ENCODE results near the gene ADCY5. TPM values are rescaled to one million over a fixed set of nuclear protein-coding genes. Genes with fewer than 3 reads are reported as not detected.

Gene ADCY5
- total RNA-seq, 6 experiments from 2014 or later: 0.09 to 0.95 (median 0.19) TPM

GRCh38 chr3:123397921-123398785 lies 50.7 kb downstream of the ADCY5 start:
- H3K36me3 Mint-ChIP-seq (ENCODE audit: low read depth): no peaks in the 10 kb centered on the region
- peaks cover 10% of the 10 kb centered on the region for H3K4me1 Mint-ChIP-seq (ENCODE audit: low read depth)
- H3K4me3 Mint-ChIP-seq: no peak overlapping the region
- no peak overlapping the region for H3K27ac Mint-ChIP-seq
- peaks cover 41% of the 10 kb centered on the region for H3K27me3 Mint-ChIP-seq (ENCODE audit: insufficient read depth)
- TF ChIP-seq, protein P1, sequence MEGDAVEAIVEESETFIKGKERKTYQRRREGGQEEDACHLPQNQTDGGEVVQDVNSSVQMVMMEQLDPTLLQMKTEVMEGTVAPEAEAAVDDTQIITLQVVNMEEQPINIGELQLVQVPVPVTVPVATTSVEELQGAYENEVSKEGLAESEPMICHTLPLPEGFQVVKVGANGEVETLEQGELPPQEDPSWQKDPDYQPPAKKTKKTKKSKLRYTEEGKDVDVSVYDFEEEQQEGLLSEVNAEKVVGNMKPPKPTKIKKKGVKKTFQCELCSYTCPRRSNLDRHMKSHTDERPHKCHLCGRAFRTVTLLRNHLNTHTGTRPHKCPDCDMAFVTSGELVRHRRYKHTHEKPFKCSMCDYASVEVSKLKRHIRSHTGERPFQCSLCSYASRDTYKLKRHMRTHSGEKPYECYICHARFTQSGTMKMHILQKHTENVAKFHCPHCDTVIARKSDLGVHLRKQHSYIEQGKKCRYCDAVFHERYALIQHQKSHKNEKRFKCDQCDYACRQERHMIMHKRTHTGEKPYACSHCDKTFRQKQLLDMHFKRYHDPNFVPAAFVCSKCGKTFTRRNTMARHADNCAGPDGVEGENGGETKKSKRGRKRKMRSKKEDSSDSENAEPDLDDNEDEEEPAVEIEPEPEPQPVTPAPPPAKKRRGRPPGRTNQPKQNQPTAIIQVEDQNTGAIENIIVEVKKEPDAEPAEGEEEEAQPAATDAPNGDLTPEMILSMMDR (IDR thresholded peaks at IDR 0.05): no peak
- H3K9me3 Mint-ChIP-seq: no peaks in the 10 kb centered on the region
- no peak for DNase-seq

GRCh38 chr3:123397050-123397590 lies 51.8 kb downstream of the ADCY5 start:
- Mint-ChIP-seq H3K27ac (no peak overlapping the region), H3K4me1 (ENCODE audit: low read depth) (peaks cover 10% of the 10 kb centered on the region), H3K9me3 (no peaks in the 10 kb centered on the region), H3K27me3 (ENCODE audit: insufficient read depth) (peaks cover 35% of the 10 kb centered on the region), H3K4me3 (no peak overlapping the region), H3K36me3 (ENCODE audit: low read depth) (no peaks in the 10 kb centered on the region)
- TF ChIP-seq, protein P1 (IDR thresholded peaks at IDR 0.05): no peak
- no peak for DNase-seq

- Mint-ChIP-seq H3K36me3 (ENCODE audit: low read depth) (no peaks in the 10 kb centered on the region), H3K27ac (no peak overlapping the region), H3K4me1 (ENCODE audit: low read depth) (peaks cover 14% of the 10 kb centered on the region), H3K9me3 (no peaks in the 10 kb centered on the region), H3K27me3 (ENCODE audit: insufficient read depth) (peaks cover 38% of the 10 kb centered on the region), H3K4me3 (no peak overlapping the region)
- TF ChIP-seq, protein P1 (IDR thresholded peaks at IDR 0.05): no peak
- DNase-seq: no peak
Observed at GRCh38 chr3:123396171-123397049, 52.5 kb downstream of the ADCY5 start.

DNA sequence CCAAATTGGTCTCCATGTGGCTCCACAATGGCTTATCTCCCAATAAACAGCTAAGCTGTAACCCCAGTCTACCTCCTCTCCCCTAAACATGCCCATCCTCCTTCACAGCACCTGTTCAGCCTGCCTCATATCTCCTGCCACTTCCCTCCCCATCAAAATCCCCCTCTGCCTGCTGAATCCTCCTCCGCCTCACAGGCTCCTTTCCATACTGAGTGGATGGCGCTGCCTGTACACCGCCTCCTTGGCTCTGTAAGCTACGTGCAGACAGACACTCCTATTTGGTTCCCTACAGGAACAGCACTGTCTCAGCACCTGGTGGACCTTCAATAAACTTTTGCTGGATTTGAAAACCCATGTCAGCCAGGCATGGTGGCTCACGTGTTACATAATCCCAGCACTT lies 53.7 kb downstream of the ADCY5 start:
- Mint-ChIP-seq H3K4me1 (ENCODE audit: low read depth) (peaks cover 19% of the 10 kb centered on the region), H3K27ac (no peak overlapping the region), H3K9me3 (no peaks in the 10 kb centered on the region), H3K4me3 (no peak overlapping the region), H3K36me3 (ENCODE audit: low read depth) (no peaks in the 10 kb centered on the region), H3K27me3 (ENCODE audit: insufficient read depth) (peaks cover 45% of the 10 kb centered on the region)
- DNase-seq: no peak
- TF ChIP-seq, protein P1 (IDR thresholded peaks at IDR 0.05): no peak

DNA sequence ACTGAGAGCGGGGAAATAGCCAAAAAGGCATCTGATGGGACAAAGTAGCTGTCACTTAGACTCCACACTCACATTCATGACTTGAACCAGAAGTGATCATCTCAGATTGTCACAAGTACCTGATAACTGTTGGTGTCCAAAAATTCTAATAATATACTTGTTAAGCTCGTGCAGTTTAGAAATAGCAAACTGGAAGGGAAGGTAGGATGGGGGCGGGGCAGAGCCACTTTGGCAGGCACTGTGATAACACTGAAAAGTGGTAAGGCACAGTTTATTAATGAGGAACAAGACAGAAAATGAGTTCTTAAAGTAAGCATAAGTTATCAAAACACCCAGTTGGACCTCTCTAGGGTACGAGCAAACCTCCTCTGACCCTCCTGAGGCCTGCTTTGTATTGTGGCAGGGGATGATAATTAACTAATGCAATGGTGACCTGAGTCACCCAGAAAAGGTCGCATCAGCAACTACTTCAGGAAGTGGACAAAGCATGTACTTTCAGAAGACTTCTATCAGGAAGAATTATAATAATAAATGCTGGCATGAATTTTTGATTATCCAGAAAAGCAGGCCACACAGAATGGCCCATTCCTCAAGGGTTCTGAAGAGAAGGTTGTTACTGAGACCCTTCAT lies 54.4 kb downstream of the ADCY5 start:
- no peaks in the 10 kb centered on the region for H3K9me3 Mint-ChIP-seq
- no peaks in the 10 kb centered on the region for H3K36me3 Mint-ChIP-seq (ENCODE audit: low read depth)
- DNase-seq: no peak
- TF ChIP-seq, protein P1 (IDR thresholded peaks at IDR 0.05): no peak
- peaks cover 20% of the 10 kb centered on the region for H3K4me1 Mint-ChIP-seq (ENCODE audit: low read depth)
- no peak overlapping the region for H3K27ac Mint-ChIP-seq
- H3K4me3 Mint-ChIP-seq: no peak overlapping the region
- H3K27me3 Mint-ChIP-seq (ENCODE audit: insufficient read depth): peaks cover 39% of the 10 kb centered on the region

All from HFFc6 (cell line).